A549 treated with GW870086 at 1 μM for 4 hours (cell line): Measurements from ENCODE around the gene TBX3. TPM values are rescaled to one million over a fixed set of nuclear protein-coding genes. Genes with fewer than 3 reads are reported as not detected.

Source experiments
- total RNA-seq: library from RNA; stranded (reverse); fragments of 200-300 nt; extraction: Qiagen RNA extraction; gene quantifications from 5 replicates; pipeline ENCODE4 v1.2.3, GENCODE V29; 2022; ENCODE audit warnings: low read depth

The TBX3 gene
- total RNA-seq, result 30.1 to 40.3 TPM (median 37.4 TPM) in 5 replicates

GRCh38 chr12:114684098-114684869, at the start of gene TBX3:
Gene TBX3, minus strand, starts transcription at chr12:114684175. Its CDS starts 975 bp downstream, at chr12:114683200.

